Fibroblast of lung (primary cell): ENCODE results near the gene CTBP1.

ENCODE experiments used
- EZH2 ChIP-seq: IDR thresholded peaks from 2 replicates; pipeline ENCODE4 v1.5.1; 2012; ENCODE audit warnings: low read length, control low read depth, mild to moderate bottlenecking; ENCODE audit errors: missing control alignments
- TF ChIP-seq, protein P1 (sequence below), 2 donors: IDR thresholded peaks in 1 of 2; conservative IDR thresholded peaks in 1 of 2; 1 replicate in 1 of 2; 2 replicates in 1 of 2; pipeline ENCODE4 v1.5.1; 2011 to 2012; ENCODE audit warnings: low read length in 2 of 2, control low read depth in 1 of 2, inconsistent platforms in 1 of 2, low read depth in 1 of 2, mild to moderate bottlenecking in 1 of 2

DNA sequence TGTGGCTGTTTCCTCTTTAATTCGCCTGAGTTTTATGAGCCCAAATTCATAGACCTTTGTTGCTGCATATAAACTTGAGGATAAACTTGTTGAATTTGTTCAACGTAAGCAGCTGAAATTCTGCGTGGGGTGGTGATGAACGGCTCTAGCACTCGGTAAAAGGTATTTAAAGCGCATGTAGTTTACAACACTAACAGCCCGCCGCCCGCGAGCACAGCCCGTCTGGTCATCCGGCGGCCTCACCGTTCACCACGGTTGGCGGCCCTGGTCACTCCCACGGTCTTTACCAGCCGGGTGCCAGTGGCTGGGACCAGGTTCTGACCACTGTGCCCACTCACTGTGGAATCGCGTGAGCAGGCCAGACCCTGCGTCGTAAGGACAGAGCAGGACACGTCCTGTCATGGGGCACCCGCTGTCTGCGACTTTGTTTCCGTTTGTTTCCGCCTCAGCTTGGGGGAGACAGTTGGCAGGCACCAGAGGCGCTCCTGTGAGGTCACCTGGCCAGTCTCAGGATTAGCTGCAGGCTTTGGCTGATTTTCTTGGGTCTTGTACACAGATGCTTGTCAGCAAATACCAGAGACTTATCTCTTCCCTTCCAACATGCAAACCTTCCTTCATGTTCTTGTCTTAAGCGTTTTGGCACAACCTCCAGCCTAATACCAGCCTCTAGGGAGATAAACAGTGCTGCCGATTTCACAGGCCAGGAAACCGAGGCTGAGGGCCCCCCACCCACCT lies 39.8 kb downstream of the CTBP1 start:
- TF ChIP-seq, protein P1, sequence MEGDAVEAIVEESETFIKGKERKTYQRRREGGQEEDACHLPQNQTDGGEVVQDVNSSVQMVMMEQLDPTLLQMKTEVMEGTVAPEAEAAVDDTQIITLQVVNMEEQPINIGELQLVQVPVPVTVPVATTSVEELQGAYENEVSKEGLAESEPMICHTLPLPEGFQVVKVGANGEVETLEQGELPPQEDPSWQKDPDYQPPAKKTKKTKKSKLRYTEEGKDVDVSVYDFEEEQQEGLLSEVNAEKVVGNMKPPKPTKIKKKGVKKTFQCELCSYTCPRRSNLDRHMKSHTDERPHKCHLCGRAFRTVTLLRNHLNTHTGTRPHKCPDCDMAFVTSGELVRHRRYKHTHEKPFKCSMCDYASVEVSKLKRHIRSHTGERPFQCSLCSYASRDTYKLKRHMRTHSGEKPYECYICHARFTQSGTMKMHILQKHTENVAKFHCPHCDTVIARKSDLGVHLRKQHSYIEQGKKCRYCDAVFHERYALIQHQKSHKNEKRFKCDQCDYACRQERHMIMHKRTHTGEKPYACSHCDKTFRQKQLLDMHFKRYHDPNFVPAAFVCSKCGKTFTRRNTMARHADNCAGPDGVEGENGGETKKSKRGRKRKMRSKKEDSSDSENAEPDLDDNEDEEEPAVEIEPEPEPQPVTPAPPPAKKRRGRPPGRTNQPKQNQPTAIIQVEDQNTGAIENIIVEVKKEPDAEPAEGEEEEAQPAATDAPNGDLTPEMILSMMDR (conservative IDR thresholded peaks at IDR 0.05 in 1 of 2, IDR thresholded peaks at IDR 0.05 in 1 of 2; ENCODE audit: low read depth in 1 of 2, low read length in 2 of 2) = no peak
- no peak for TF ChIP-seq EZH2
